ENCODE measurements around the gene ZNF507.

ZNF507 gene

DNA sequence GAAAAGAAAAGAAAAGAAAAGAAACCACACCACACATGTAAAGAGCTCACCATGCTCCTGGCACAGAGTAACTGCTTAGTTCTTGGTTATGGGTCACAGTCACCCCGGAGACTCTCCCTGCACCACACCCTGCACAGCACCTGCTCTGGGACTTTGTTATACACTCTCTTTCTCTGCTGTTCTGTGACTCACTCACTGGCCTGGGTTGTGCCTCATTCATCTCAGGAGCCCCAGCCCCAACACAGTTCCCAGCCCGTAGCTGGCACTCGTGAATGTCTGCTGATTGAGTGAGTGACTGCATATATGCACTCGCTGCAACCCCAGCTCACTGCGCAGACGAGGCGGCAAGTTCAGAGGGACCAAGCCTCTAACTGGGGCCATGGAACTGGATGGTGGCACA lies 22.9 kb upstream of the ZNF507 start:
- H3K4me3 ChIP-seq (ENCODE audit: low read depth, low read length): no peak overlapping the region
- TF ChIP-seq, protein P1, sequence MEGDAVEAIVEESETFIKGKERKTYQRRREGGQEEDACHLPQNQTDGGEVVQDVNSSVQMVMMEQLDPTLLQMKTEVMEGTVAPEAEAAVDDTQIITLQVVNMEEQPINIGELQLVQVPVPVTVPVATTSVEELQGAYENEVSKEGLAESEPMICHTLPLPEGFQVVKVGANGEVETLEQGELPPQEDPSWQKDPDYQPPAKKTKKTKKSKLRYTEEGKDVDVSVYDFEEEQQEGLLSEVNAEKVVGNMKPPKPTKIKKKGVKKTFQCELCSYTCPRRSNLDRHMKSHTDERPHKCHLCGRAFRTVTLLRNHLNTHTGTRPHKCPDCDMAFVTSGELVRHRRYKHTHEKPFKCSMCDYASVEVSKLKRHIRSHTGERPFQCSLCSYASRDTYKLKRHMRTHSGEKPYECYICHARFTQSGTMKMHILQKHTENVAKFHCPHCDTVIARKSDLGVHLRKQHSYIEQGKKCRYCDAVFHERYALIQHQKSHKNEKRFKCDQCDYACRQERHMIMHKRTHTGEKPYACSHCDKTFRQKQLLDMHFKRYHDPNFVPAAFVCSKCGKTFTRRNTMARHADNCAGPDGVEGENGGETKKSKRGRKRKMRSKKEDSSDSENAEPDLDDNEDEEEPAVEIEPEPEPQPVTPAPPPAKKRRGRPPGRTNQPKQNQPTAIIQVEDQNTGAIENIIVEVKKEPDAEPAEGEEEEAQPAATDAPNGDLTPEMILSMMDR (conservative IDR thresholded peaks at IDR 0.05; ENCODE audit: low read depth, low read length): no peak
- no peak for DNase-seq (ENCODE audit: low read depth)

DNA sequence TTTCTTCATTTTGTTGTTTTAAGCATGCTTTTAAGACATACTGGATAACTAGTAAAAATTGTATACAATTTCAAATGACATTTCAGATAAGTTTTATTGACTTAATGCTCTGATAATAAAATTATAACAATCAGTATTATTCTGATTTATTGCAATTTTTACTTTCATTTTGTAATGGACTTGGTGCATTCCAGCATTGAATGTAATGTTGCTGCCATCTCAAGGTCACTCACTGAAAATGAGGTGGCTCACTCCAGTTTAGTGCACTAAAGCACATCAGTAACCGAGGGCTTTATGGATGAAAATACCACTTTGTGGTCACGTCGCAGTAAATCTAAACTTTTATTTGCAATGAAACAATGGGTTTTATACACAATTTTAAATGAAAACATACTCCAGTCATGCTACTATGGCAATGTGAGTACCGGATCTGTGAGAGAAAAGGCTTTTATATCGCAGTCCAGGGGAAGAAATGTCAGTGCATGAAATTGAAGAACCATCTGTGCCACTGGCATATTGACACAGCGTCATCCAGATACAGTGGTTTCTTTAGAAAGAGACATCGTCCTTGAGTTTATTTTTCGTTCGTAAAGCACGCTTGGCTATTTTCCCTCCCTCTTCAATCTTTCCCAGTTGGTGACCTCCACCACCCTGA lies 20.7 kb upstream of the ZNF507 start:
- DNase-seq (ENCODE audit: low read depth): peak; percentile 42
- TF ChIP-seq, protein P1 (conservative IDR thresholded peaks at IDR 0.05; ENCODE audit: low read depth, low read length): peak; percentile 37
- no peak overlapping the region for H3K4me3 ChIP-seq (ENCODE audit: low read depth, low read length)

DNA sequence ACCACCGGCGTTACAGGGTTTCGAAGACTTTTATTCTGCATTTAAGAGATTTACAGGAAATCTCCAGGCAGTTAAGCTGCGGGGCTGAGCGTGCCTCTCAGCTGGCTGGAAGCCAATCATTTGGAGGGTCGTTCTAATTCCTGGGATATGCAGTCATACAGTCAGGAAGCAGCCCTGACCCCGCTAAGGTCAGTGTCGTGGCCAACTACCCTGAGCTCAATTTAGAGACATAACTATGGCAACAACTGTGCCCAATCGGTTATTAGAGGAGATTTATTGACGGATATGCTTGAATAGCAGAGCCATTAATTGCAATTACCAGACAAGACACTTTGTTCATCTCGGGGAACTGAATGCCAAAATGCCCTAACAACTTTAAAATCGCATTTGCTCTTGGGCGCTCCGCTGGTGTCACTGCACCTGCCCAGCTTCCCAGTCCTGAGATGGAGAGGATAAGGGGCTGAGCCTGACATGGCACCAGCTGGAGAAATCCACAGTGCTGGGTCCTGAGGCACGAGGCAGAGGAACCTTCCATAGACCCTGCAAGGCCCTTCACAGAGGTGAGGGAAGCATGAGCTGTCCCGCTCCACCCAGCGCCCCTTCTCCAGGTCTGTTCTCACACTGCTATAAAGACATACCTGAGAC lies 15.1 kb upstream of the ZNF507 start:
- TF ChIP-seq, protein P1 (conservative IDR thresholded peaks at IDR 0.05; ENCODE audit: low read depth, low read length): no peak
- no peak overlapping the region for H3K4me3 ChIP-seq (ENCODE audit: low read depth, low read length)
- DNase-seq (ENCODE audit: low read depth): no peak

DNA sequence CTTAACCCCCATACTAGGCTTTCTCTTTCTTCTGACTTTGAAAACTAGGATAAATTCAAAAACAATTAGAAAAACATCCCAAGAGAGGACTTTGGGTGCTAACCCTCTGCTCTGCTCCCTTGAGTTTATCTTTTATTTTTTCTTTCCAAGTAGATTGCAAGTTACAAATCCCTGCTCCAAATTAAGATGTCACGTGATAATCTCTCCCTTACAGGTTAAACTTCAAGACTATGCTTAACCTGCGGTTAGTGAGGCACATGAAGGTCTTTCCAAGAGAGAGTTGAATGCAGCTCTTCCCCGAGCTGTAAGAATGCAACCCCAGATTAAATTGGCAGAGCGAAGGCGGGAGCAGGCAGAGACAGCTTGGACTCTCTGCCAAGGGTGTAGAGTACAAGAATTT lies 12.2 kb upstream of the ZNF507 start:
- no peak overlapping the region for H3K4me3 ChIP-seq (ENCODE audit: low read depth, low read length)
- TF ChIP-seq, protein P1 (conservative IDR thresholded peaks at IDR 0.05; ENCODE audit: low read depth, low read length): no peak
- DNase-seq (ENCODE audit: low read depth): no peak

DNA sequence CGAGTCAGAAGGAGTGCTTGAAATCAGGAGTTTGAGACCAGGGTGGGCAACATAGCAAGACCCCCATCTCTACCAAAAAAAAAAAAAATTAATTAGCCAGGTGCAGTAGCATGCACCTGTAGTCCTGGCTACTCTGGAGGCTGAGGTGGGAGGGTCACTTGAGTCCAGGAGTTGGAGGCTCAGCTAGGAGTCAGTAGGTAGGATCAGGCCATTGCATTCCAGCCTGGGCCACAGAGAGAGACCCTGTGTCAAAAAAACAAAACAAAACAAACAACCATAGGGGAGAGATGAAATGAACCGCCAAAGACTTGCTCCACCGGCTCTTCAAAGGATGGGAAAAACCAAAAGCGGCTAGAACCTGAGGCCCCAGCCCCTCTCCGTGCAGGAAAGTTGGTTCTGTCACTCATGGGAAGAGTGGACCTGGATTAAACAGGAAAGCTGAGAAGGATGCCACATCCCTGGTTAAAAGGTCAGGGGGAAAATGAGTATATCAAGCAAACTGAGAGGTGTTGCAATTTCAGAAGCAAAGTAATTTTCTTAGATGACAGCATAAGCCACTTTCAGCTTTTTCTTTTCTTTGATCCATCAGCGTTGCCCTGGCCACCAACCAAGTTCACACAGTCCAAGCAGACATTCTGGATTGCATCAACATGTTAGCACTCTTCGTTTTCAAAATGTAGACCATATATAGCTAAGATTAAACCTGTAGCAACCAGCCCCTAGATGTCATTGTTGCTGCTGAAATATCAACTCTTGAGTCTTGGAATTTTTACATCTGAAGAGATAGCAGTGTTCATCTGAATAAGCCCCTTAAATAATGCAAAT lies 8.9 kb upstream of the ZNF507 start:
- H3K4me3 ChIP-seq (ENCODE audit: low read depth, low read length): no peak overlapping the region
- TF ChIP-seq, protein P1 (conservative IDR thresholded peaks at IDR 0.05; ENCODE audit: low read depth, low read length): peak; percentile 44
- DNase-seq (ENCODE audit: low read depth): peak; percentile 81

DNA sequence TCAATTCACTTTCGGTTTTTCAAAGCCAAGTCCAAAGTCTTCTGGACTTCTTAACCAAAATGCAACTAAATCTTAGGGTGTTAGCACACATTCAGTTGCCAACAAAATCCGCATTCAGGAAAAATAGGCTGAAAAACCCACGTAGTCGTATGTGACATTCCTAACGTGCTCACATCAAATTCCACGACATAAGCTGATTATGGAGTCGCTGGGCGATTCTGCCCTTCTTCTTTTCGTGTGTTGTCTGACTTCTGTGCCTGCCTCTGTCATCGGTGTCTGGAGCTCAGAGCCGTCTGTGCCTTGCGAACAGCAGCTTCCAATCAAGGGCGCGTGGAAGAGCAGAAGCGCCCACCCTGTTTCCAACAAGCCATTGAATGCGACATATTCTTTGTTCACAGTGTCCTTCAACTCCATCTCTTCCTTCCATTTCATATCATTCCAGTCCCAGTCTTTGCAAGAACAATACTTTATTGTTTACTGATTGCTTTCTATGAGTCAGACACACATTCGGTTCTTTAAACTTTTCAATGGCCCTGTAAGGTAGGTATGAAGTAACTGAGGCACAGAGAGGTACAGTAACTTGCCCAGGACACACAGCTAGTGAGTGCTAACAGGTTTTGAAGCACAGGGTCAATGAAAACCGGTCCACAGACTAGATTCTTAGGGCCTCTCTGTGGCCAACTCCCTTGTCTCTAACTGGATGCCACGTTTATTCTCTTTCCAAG lies 8.2 kb upstream of the ZNF507 start:
- no peak overlapping the region for H3K4me3 ChIP-seq (ENCODE audit: low read depth, low read length)
- no peak for DNase-seq (ENCODE audit: low read depth)
- TF ChIP-seq, protein P1 (conservative IDR thresholded peaks at IDR 0.05; ENCODE audit: low read depth, low read length): no peak

All from choroid plexus epithelial cell (primary cell).